ENCODE results near the gene PTPRE.

Gene PTPRE

DNA sequence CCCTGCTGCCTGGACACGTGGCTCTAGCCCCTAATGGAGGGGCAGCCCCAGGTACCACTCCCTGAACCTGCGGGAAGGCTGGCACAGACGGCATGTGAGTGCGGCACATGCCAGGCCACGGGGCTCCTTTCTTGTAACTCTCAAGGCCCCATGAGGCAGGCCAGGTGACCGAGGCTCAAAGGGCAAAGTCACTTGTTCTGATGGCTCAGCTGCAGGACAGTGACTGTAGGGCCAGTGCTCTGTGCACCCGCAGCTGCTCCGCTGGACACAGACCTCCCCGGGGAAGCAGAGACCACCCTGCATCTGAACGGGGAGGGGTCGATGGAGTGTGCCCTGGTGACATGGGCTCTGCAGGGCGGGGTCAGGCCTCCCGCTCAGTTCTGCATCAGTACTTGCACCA lies 55.3 kb downstream of the PTPRE start:
- peaks cover 10% of the 10 kb centered on the region for H3K27me3 Mint-ChIP-seq (ENCODE audit: low read depth, poor library complexity)

DNA sequence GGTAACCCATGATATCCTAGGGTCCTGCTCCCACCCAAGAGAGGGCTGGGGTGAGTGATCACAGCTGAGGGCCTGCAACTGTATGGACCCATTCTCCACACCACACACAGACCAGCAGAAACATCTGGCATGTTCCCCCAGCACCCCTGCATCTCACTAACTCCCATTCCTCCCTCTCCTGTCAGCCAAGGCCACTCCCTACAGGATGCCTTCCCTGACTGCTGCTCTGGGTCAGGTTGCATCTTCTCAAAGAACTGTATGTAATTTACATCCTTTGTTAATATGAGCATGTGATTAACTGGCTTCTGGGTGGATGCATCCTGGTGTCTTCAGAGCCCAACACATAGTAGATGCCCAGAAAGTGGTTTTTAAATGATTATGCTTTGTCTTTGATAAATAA lies 56.2 kb downstream of the PTPRE start:
- no peak overlapping the region for H3K27ac Mint-ChIP-seq
- no peaks in the 10 kb centered on the region for H3K9me3 Mint-ChIP-seq
- H3K4me3 Mint-ChIP-seq: no peak overlapping the region
- DNase-seq: no peak
- peaks cover 7% of the 10 kb centered on the region for H3K27me3 Mint-ChIP-seq (ENCODE audit: low read depth, poor library complexity)
- peaks cover 18% of the 10 kb centered on the region for H3K4me1 Mint-ChIP-seq
- no peaks in the 10 kb centered on the region for H3K36me3 Mint-ChIP-seq (ENCODE audit: low read depth)
- TF ChIP-seq, protein P1, sequence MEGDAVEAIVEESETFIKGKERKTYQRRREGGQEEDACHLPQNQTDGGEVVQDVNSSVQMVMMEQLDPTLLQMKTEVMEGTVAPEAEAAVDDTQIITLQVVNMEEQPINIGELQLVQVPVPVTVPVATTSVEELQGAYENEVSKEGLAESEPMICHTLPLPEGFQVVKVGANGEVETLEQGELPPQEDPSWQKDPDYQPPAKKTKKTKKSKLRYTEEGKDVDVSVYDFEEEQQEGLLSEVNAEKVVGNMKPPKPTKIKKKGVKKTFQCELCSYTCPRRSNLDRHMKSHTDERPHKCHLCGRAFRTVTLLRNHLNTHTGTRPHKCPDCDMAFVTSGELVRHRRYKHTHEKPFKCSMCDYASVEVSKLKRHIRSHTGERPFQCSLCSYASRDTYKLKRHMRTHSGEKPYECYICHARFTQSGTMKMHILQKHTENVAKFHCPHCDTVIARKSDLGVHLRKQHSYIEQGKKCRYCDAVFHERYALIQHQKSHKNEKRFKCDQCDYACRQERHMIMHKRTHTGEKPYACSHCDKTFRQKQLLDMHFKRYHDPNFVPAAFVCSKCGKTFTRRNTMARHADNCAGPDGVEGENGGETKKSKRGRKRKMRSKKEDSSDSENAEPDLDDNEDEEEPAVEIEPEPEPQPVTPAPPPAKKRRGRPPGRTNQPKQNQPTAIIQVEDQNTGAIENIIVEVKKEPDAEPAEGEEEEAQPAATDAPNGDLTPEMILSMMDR (IDR thresholded peaks at IDR 0.05): no peak

More for the DNA sequence above, 55.3 kb downstream of the PTPRE start:
- TF ChIP-seq, protein P1 (IDR thresholded peaks at IDR 0.05): no peak
- DNase-seq: peak; percentile 10
- Mint-ChIP-seq H3K4me1 (peaks cover 14% of the 10 kb centered on the region), H3K27ac (no peak overlapping the region), H3K36me3 (ENCODE audit: low read depth) (no peaks in the 10 kb centered on the region), H3K4me3 (no peak overlapping the region), H3K9me3 (no peaks in the 10 kb centered on the region)

DNA sequence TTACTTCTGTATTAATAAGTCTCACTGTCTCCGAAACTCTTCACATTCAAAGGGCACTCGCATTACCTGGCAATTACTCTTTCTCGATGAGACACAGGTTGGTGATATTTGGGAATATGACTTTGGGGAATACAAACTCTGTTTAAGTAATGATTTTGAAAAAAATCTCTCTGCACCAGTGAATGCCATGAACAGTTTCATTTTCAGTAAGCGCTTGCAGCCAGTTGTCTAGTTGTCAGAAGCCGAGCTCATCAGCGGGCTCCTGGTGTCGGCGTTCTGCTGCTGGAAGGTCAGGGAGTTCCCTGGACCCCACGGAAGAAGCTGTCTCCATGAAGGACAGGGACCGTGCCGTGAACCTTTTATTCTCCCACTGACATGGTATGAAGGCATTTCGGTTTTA lies 57.7 kb downstream of the PTPRE start:
- Mint-ChIP-seq H3K27ac (no peak overlapping the region), H3K4me3 (no peak overlapping the region), H3K9me3 (no peaks in the 10 kb centered on the region), H3K4me1 (peaks cover 25% of the 10 kb centered on the region), H3K36me3 (ENCODE audit: low read depth) (no peaks in the 10 kb centered on the region), H3K27me3 (ENCODE audit: low read depth, poor library complexity) (peaks cover 4% of the 10 kb centered on the region)
- DNase-seq: no peak
- TF ChIP-seq, protein P1 (IDR thresholded peaks at IDR 0.05): no peak

DNA sequence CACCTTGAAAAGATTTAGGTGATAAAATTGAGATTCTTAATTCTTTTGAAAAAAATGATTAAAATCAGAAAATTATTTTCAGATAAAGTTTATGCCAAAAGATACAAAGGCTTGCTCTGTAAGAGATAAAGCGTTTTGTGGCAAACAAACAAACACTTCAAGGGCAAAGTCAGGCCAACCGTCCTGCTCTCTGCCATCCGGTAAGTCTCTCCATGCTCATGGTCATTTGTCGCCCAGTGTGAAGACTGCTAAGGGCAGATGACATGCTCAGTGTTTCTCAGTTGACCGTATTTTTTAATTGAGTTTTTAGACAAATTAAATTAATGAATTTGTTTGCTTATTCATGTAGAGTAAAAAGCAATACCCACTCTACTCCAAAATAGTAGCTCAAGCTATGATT lies 60.0 kb downstream of the PTPRE start:
- peaks cover 20% of the 10 kb centered on the region for H3K4me1 Mint-ChIP-seq
- peaks cover 7% of the 10 kb centered on the region for H3K27me3 Mint-ChIP-seq (ENCODE audit: low read depth, poor library complexity)
- TF ChIP-seq, protein P1 (IDR thresholded peaks at IDR 0.05): no peak
- H3K36me3 Mint-ChIP-seq (ENCODE audit: low read depth): no peaks in the 10 kb centered on the region
- H3K27ac Mint-ChIP-seq: no peak overlapping the region
- H3K9me3 Mint-ChIP-seq: no peaks in the 10 kb centered on the region
- no peak for DNase-seq
- no peak overlapping the region for H3K4me3 Mint-ChIP-seq

DNA sequence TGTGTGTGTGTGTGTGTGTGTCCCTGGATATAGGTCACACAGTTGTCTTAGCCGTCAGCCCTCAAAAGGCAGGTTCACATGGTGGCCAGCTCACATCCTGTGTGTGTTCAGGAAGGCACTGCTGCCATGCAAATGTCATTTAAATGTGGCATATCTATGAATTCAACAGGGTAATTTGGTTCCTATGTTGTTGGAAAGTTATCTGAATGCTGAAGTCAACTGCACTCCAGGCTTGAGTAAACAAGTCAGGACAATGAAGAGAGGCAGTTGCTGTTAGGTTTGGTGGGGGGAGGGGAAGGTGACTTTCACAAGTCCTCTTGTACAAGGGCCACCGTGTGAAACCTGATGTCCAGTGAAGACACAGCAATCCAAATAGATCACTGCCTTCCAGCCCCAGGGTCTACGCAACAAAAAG lies 61.1 kb downstream of the PTPRE start:
- peaks cover 20% of the 10 kb centered on the region for H3K4me1 Mint-ChIP-seq
- TF ChIP-seq, protein P1 (IDR thresholded peaks at IDR 0.05): no peak
- DNase-seq: no peak
- no peaks in the 10 kb centered on the region for H3K9me3 Mint-ChIP-seq
- H3K27ac Mint-ChIP-seq: no peak overlapping the region
- no peaks in the 10 kb centered on the region for H3K36me3 Mint-ChIP-seq (ENCODE audit: low read depth)
- peaks cover 7% of the 10 kb centered on the region for H3K27me3 Mint-ChIP-seq (ENCODE audit: low read depth, poor library complexity)
- no peak overlapping the region for H3K4me3 Mint-ChIP-seq

DNA sequence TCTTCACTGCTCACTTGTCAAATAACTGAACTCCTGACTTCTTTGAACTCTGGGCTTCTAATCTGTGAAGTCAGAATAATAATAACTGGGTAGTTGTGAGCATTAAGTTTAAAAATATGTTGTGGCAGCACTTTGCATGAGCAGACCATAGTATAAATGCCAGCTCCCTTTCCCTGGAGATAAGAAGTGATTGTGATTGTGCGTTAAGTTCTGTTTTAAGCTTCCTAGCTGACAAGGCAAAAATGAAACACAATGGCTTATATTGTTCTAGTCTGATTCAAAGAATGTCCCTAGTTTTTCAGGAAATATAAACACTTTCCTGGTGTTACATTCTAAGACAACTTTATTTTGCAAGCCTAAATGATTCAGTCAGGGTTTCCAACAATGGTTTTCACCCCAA lies 61.8 kb downstream of the PTPRE start:
- TF ChIP-seq, protein P1 (IDR thresholded peaks at IDR 0.05): no peak
- Mint-ChIP-seq H3K36me3 (ENCODE audit: low read depth) (no peaks in the 10 kb centered on the region), H3K4me1 (peaks cover 27% of the 10 kb centered on the region), H3K27me3 (ENCODE audit: low read depth, poor library complexity) (peaks cover 7% of the 10 kb centered on the region), H3K27ac (no peak overlapping the region), H3K9me3 (no peaks in the 10 kb centered on the region), H3K4me3 (no peak overlapping the region)
- DNase-seq: no peak
